KBM-7 (cell line): ENCODE results near the gene GLRX.
A peak's percentile ranks its signal among the peaks of the same experiment; 100 is the strongest.

ENCODE experiments used
- DNase-seq: peaks from one replicate; pipeline ENCODE4 v3.0.0-alpha.2; 2015
- in situ Hi-C: fragments of 300-500 bp; cut with MboI; formaldehyde crosslinking; loops from 2 replicates; pipeline ENCODE4 v1.14.3; 2020; ENCODE audit warnings: low sequenced_read_pairs, low pct_unique_long_range_greater_than_20kb, mixed read lengths

Gene GLRX

GRCh38 chr5:95799191-95799835 is 23.2 kb downstream of the GLRX start:
- no peak for DNase-seq
- in situ Hi-C loops: no loop called here

GRCh38 chr5:95798545-95798944 is 24.0 kb downstream of the GLRX start:
- in situ Hi-C loops: no loop called here
- no peak for DNase-seq

- no peak for DNase-seq
Measured at GRCh38 chr5:95798048-95798447, 24.5 kb downstream of the GLRX start.

GRCh38 chr5:95797301-95797700 is 25.2 kb downstream of the GLRX start:
- in situ Hi-C loops: no loop called here
- DNase-seq: no peak

More at GRCh38 chr5:95798048-95798447, 24.5 kb downstream of the GLRX start:
- in situ Hi-C loops: no loop called here

- DNase-seq: no peak
- in situ Hi-C loops: no loop called here
Measured at GRCh38 chr5:95794070-95794516, 28.4 kb downstream of the GLRX start.

- in situ Hi-C loops: no loop called here
- DNase-seq: no peak
Measured at GRCh38 chr5:95791751-95792150, 30.8 kb downstream of the GLRX start.

- in situ Hi-C loops: no loop called here
- no peak for DNase-seq
Measured at GRCh38 chr5:95788493-95788892, 34.0 kb downstream of the GLRX start.

GRCh38 chr5:95786821-95787418 is 35.6 kb downstream of the GLRX start:
- in situ Hi-C loops: no loop called here

GRCh38 chr5:95784514-95785302 is 37.8 kb downstream of the GLRX start:
- in situ Hi-C loops: no loop called here
- no peak for DNase-seq

More at GRCh38 chr5:95786821-95787418, 35.6 kb downstream of the GLRX start:
- no peak for DNase-seq

GRCh38 chr5:95783661-95784060 is 38.9 kb downstream of the GLRX start:
- in situ Hi-C loops: no loop called here
- no peak for DNase-seq

GRCh38 chr5:95782181-95782580 is 40.3 kb downstream of the GLRX start:
- in situ Hi-C loops: no loop called here
- no peak for DNase-seq

GRCh38 chr5:95781101-95781583 is 41.4 kb downstream of the GLRX start:
- DNase-seq: peak; percentile 84
- in situ Hi-C loops: no loop called here

- in situ Hi-C loops: no loop called here
- DNase-seq: no peak
Measured at GRCh38 chr5:95780597-95780996, 41.9 kb downstream of the GLRX start.

- in situ Hi-C loops: no loop called here
- DNase-seq: peak; percentile 37
Measured at GRCh38 chr5:95779611-95780010, 42.9 kb downstream of the GLRX start.

GRCh38 chr5:95778713-95779436 is 43.7 kb downstream of the GLRX start:
- peak; percentile 40 for DNase-seq
- in situ Hi-C loops: no loop called here

- DNase-seq: no peak
- in situ Hi-C loops: no loop called here
Measured at GRCh38 chr5:95777441-95777840, 45.1 kb downstream of the GLRX start.

- in situ Hi-C loops: no loop called here
- DNase-seq: peak; percentile 53
Measured at GRCh38 chr5:95773335-95774059, 49.0 kb downstream of the GLRX start.

- in situ Hi-C loops: no loop called here
- DNase-seq: no peak
Measured at GRCh38 chr5:95771892-95772291, 50.6 kb downstream of the GLRX start.
